Measurements from ENCODE around the gene FER.

- TF ChIP-seq CTCF (IDR thresholded peaks at IDR 0.05; ENCODE audit: borderline replicate concordance, extremely low read depth, low read length, poor library complexity, severe bottlenecking) (no peak), EZH2 (IDR thresholded peaks at IDR 0.05; ENCODE audit: borderline replicate concordance, low read depth, low read length, severe bottlenecking) (no peak)
These were observed 131.1 kb downstream of the FER start for GRCh38 chr5:108878756-108879155.

Measured in DND-41 (cell line).